Fibroblast of mammary gland (primary cell): ENCODE measurements around the gene CEACAM7.

Source experiments
- DNase-seq: peaks from one replicate; pipeline ENCODE4 v3.0.0-alpha.2; 2010; ENCODE audit warnings: low read depth
- H3K4me3 ChIP-seq: 2 replicates; pipeline ENCODE4 v1.5.1; 2011; ENCODE audit warnings: low read depth, mild to moderate bottlenecking, low read length, moderate library complexity; ENCODE audit not compliant: control insufficient read depth
- TF ChIP-seq, protein P1 (sequence below): conservative IDR thresholded peaks from 2 replicates; pipeline ENCODE4 v1.5.1; 2011; ENCODE audit warnings: low read depth, low read length, inconsistent platforms; ENCODE audit not compliant: control insufficient read depth, insufficient read depth

Gene CEACAM7

GRCh38 chr19:41627966-41628675, 59.9 kb downstream of the CEACAM7 start:
- H3K4me3 ChIP-seq = no peak overlapping the region
- TF ChIP-seq, protein P1, sequence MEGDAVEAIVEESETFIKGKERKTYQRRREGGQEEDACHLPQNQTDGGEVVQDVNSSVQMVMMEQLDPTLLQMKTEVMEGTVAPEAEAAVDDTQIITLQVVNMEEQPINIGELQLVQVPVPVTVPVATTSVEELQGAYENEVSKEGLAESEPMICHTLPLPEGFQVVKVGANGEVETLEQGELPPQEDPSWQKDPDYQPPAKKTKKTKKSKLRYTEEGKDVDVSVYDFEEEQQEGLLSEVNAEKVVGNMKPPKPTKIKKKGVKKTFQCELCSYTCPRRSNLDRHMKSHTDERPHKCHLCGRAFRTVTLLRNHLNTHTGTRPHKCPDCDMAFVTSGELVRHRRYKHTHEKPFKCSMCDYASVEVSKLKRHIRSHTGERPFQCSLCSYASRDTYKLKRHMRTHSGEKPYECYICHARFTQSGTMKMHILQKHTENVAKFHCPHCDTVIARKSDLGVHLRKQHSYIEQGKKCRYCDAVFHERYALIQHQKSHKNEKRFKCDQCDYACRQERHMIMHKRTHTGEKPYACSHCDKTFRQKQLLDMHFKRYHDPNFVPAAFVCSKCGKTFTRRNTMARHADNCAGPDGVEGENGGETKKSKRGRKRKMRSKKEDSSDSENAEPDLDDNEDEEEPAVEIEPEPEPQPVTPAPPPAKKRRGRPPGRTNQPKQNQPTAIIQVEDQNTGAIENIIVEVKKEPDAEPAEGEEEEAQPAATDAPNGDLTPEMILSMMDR = no peak
- DNase-seq = no peak

GRCh38 chr19:41626877-41627276, 61.2 kb downstream of the CEACAM7 start, which contains the start of gene CEACAM4:
CEACAM4 (minus strand) TSS chr19:41627074; CDS start chr19:41626963, 111 bp downstream.
- H3K4me3 ChIP-seq = no peak within 1 kb of the TSS
- TF ChIP-seq, protein P1 = no peak
- DNase-seq = no peak

- DNase-seq = no peak
- H3K4me3 ChIP-seq = no peak overlapping the region
- TF ChIP-seq, protein P1 = no peak
Observed at GRCh38 chr19:41626278-41626677, 61.8 kb downstream of the CEACAM7 start.

DNA sequence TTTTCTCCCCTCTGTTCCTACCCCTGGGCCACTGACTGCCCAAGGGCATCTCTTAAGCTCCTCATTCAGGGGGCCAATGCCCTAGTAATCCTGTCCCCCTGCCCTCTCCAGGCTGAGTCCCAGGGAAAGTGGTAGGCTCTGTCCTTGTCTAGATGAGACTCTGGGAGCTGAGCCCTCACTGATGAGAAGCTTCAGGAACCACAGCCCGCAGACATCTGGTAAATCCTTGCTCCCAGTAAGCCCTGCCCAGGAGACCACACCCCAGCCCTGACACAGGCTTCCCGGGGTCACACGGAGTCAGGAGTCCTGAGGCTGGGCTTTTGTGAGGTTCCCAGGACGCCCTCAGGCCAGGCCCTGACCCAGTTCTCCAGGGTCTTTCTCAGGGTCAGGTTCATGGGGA, 63.1 kb downstream of the CEACAM7 start:
- H3K4me3 ChIP-seq = no peak overlapping the region
- TF ChIP-seq, protein P1 = no peak
- DNase-seq = no peak

DNA sequence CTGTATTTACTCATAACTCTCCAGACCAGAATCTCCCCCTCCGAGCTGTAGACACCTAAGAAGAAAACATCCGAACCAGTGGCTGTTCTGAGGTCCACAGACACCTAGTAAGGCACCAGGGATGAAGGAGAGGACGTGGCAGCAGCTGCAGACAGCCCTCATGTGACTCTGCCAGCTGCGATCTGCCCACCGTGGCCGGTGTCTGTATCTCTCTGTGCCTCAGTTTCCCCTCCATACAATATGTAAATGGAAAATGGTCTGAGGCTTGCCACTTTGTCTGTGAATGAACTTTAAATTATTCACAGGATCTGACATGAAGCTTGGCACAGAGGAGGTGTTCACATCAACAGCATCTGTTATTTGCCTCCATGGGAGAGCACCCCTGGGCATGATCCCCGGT, 63.6 kb downstream of the CEACAM7 start:
- H3K4me3 ChIP-seq = no peak overlapping the region
- TF ChIP-seq, protein P1 = no peak
- DNase-seq = no peak

GRCh38 chr19:41623360-41623759, 64.7 kb downstream of the CEACAM7 start:
- no peak for DNase-seq
- TF ChIP-seq, protein P1 = no peak
- H3K4me3 ChIP-seq = no peak overlapping the region
